ENCODE measurements around the gene USF3.

USF3 gene

DNA sequence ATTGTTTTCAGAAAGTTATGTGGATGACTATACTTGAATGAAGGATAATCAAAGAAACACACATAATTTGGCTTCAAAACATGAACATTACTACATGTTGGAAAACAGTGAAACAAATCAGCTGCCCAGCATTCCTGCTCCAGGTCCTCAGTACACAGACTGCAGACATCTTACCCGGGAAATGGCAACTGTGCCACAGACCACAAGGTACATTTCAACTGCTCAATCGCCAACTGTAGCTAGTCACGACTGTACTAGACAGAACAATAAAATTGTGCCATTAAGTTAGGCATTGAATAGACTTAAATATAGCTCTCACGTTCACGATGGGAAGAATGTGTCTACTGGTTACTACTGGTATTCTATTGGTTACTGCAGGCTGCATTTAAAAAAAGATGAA is 44.6 kb upstream of the USF3 start:
- no peak for DNase-seq (ENCODE audit: extremely low read depth, low read depth)

DNA sequence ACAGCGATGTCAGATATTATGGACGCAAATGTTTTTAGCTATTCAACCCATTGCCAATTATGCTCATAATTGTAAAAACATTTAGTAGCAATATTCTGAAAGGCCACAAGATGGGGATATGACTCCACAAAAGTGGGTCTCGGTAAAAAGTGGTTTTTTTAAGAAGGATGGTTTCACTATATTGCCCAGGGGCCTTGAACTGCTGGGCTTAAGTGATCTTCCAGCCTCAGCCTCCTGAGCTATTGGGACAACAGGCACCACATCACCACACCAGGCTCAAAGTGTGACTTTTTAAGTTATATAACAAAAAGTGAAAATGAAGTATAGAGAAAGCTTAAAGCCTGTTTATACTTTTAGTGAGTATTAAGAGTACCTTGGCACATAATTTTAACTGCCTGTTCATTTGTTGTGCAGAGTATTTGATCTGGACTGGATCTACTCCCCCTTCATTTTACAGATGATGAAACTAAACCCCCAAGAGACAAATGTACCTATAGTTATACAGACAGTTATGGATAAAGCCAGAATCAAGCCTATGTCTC is 40.2 kb upstream of the USF3 start:
- peak; percentile 38 for DNase-seq (ENCODE audit: extremely low read depth, low read depth)

More for the DNA sequence above, 44.6 kb upstream of the USF3 start:
- TF ChIP-seq, protein P1, sequence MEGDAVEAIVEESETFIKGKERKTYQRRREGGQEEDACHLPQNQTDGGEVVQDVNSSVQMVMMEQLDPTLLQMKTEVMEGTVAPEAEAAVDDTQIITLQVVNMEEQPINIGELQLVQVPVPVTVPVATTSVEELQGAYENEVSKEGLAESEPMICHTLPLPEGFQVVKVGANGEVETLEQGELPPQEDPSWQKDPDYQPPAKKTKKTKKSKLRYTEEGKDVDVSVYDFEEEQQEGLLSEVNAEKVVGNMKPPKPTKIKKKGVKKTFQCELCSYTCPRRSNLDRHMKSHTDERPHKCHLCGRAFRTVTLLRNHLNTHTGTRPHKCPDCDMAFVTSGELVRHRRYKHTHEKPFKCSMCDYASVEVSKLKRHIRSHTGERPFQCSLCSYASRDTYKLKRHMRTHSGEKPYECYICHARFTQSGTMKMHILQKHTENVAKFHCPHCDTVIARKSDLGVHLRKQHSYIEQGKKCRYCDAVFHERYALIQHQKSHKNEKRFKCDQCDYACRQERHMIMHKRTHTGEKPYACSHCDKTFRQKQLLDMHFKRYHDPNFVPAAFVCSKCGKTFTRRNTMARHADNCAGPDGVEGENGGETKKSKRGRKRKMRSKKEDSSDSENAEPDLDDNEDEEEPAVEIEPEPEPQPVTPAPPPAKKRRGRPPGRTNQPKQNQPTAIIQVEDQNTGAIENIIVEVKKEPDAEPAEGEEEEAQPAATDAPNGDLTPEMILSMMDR (IDR thresholded peaks at IDR 0.05; ENCODE audit: low read depth, low read length): no peak

DNA sequence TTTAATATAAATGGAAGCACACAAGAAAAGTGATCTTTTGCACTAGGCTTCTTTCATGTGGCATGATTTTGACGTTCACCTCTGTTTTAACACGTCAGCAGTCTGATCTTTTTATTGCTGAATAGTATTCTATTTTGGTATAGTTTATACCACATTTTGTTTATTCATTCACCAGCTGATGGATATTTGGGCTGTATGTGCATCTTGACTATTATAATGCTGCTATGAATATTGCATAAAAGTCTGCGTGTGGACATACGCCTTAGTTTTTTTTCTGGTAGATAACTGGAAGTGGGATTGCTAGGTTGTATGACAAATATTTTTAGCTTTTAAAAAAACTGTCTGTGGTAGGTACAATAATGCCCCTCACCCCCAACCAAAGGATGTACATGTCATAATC is 35.3 kb upstream of the USF3 start:
- TF ChIP-seq, protein P1 (IDR thresholded peaks at IDR 0.05; ENCODE audit: low read depth, low read length): no peak
- DNase-seq (ENCODE audit: extremely low read depth, low read depth): no peak

More for the DNA sequence above, 40.2 kb upstream of the USF3 start:
- TF ChIP-seq, protein P1 (IDR thresholded peaks at IDR 0.05; ENCODE audit: low read depth, low read length): peak; percentile 48

DNA sequence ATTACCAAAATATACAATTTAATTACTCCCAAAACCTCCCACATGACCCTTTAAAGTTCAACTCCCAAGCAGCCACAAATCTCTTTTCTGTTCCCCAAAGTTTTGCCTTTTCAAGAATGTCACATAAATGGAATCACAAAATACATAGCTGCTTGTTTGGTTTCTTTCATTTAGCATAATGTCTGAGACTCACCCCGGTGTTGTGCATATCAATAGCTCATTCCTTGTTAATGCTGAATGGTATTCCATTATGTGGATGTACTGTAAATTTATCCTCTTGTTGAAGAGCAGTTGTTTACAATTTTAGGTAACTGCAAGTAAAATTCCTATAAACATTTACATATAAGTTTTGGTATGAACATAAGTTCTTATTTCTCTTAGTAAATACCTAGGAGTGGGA is 34.1 kb upstream of the USF3 start:
- TF ChIP-seq, protein P1 (IDR thresholded peaks at IDR 0.05; ENCODE audit: low read depth, low read length): no peak
- DNase-seq (ENCODE audit: extremely low read depth, low read depth): no peak

DNA sequence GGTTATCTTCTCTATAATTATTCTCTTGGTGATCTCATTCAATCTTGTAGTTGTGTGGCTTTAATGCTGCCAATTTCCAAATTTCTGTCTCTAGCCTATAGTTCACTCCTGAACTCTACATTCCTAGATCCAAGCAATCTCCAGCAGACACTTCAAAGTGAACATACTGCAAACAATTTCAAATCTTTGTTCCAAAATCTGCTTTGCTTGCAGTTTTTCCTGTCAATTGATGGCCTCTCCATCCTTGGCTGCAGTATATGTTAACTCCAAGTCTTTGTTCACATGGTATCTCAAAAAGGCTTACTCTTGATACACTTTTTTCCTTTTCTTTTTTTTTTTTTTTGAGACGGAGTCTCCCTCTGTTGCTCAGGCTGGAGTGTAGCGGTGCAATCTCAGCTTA is 32.2 kb upstream of the USF3 start:
- TF ChIP-seq, protein P1 (IDR thresholded peaks at IDR 0.05; ENCODE audit: low read depth, low read length): no peak
- DNase-seq (ENCODE audit: extremely low read depth, low read depth): no peak

DNA sequence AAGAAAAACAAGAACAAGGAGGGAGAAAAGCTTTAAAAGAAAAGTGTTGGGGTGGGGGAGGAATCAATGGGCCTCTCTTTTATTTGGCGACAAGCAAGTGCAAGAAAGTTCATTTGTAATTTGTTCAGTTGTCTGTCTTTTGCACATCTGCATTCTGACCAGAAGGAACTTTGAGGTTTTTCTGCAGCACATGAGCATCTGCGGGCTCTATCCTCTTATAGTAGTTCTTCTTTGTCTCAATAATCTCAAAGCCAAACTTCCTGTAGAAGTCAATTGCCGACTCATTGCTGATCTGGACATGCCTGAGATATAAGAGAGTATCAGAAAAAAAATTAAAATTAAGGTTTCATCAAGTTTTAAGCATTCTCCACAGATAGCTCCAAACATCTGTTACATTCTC is 25.2 kb upstream of the USF3 start:
- TF ChIP-seq, protein P1 (IDR thresholded peaks at IDR 0.05; ENCODE audit: low read depth, low read length): no peak
- DNase-seq (ENCODE audit: extremely low read depth, low read depth): no peak

DNA sequence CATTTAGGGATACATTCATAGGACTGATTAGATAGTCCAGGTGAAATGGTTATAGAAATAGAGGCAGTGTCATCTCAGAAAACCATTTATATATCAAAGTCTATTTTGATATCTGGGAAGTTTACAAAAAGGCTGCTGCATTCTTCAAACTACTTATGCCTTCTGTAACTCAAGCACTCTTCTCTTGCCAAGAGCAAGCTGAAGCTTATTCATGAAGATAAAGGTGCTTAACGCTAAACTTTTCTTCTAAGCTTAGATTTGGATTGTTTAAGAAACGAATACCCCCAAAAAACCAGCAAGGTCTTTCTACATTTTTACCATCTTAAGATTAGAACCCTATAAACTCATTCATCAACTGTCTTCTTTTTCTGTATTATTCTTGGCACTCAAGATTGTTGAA is 23.3 kb upstream of the USF3 start:
- no peak for DNase-seq (ENCODE audit: extremely low read depth, low read depth)
- TF ChIP-seq, protein P1 (IDR thresholded peaks at IDR 0.05; ENCODE audit: low read depth, low read length): no peak
